Liver (tissue), 9 donors: ENCODE data around the gene CHRDL2. TPM values are rescaled to one million over a fixed set of nuclear protein-coding genes. Genes with fewer than 3 reads are reported as not detected.

Experiments used
- DNase-seq: peaks from one replicate; pipeline ENCODE4 v3.0.0-alpha.2; 2017; ENCODE audit warnings: low spot score
- H3K27ac ChIP-seq, 2 donors: one replicate each; pipeline ENCODE4 v1.7.0; 2013; ENCODE audit warnings: inconsistent platforms in 2 of 2, low read length in 2 of 2, control low read depth in 1 of 2, low read depth in 1 of 2, mild to moderate bottlenecking in 1 of 2
- H3K27me3 ChIP-seq, 4 donors: one replicate each; pipeline versions ENCODE4 v1.6.1 to v1.7.0; 2013; ENCODE audit warnings: low read length in 3 of 4, inconsistent platforms in 1 of 4, mild to moderate bottlenecking in 1 of 4, moderate library complexity in 1 of 4; ENCODE audit not compliant: control insufficient read depth in 4 of 4, insufficient read depth in 4 of 4
- H3K36me3 ChIP-seq, 4 donors: one replicate each; pipeline versions ENCODE4 v1.6.1 to v1.7.0; 2013; ENCODE audit warnings: low read length in 3 of 4, mild to moderate bottlenecking in 3 of 4, low read depth in 1 of 4, moderate library complexity in 1 of 4; ENCODE audit not compliant: control insufficient read depth in 4 of 4, insufficient read depth in 3 of 4
- H3K4me1 ChIP-seq, 4 donors: one replicate each; pipeline versions ENCODE4 v1.6.1 to v1.7.0; 2013; ENCODE audit warnings: low read length in 3 of 4, mild to moderate bottlenecking in 3 of 4, moderate library complexity in 1 of 4; ENCODE audit not compliant: control insufficient read depth in 4 of 4, insufficient read depth in 4 of 4
- H3K4me3 ChIP-seq, 3 donors: one replicate each; pipeline versions ENCODE4 v1.6.1 to v1.7.0; 2013; ENCODE audit warnings: low read length in 3 of 3, control low read depth in 1 of 3, low read depth in 1 of 3, mild to moderate bottlenecking in 1 of 3
- H3K9ac ChIP-seq, 2 donors: one replicate each; pipeline ENCODE4 v1.7.0; 2013; ENCODE audit warnings: low read length in 2 of 2, mild to moderate bottlenecking in 2 of 2, moderate library complexity in 2 of 2, control low read depth in 1 of 2, low read depth in 1 of 2
- H3K9me3 ChIP-seq, 4 donors: one replicate each; pipeline versions ENCODE4 v1.6.1 to v1.7.0; 2013; ENCODE audit warnings: low read length in 3 of 4; ENCODE audit not compliant: control insufficient read depth in 4 of 4
- EGR1 ChIP-seq, 2 donors: IDR thresholded peaks; 2 replicates each; pipeline ENCODE4 v1.6.1; 2016 to 2018; ENCODE audit warnings: antibody characterized with exemption in 2 of 2, low read depth in 2 of 2
- FOXA2 ChIP-seq: IDR thresholded peaks from 2 replicates; pipeline ENCODE4 v1.6.1; 2016; ENCODE audit warnings: antibody characterized with exemption
- GABPA ChIP-seq, 2 donors: IDR thresholded peaks in 1 of 2; conservative IDR thresholded peaks in 1 of 2; 2 replicates each; pipeline ENCODE4 v1.6.1; 2016; ENCODE audit warnings: antibody characterized with exemption in 2 of 2, mild to moderate bottlenecking in 1 of 2, moderate library complexity in 1 of 2
- HNF4G ChIP-seq: IDR thresholded peaks from 2 replicates; pipeline ENCODE4 v1.6.1; 2016; ENCODE audit warnings: antibody characterized with exemption
- JUND ChIP-seq, 2 donors: IDR thresholded peaks; 2 replicates each; pipeline ENCODE4 v1.6.1; 2016; ENCODE audit warnings: antibody characterized with exemption in 2 of 2
- RXRA ChIP-seq, 2 donors: IDR thresholded peaks; 2 replicates each; pipeline ENCODE4 v1.6.1; 2017 to 2018; ENCODE audit warnings: antibody characterized with exemption in 2 of 2, mild to moderate bottlenecking in 1 of 2
- SP1 ChIP-seq: IDR thresholded peaks from 2 replicates; pipeline ENCODE4 v1.6.1; 2018; ENCODE audit warnings: antibody characterized with exemption, mild to moderate bottlenecking
- TAF1 ChIP-seq: conservative IDR thresholded peaks from 2 replicates; pipeline ENCODE4 v1.6.1; 2016; ENCODE audit warnings: antibody characterized with exemption, mild to moderate bottlenecking
- YY1 ChIP-seq: IDR thresholded peaks from 2 replicates; pipeline ENCODE4 v1.6.1; 2016; ENCODE audit warnings: antibody characterized with exemption, mild to moderate bottlenecking
- WGBS: extraction: QIAGEN DNeasy Blood & Tissue Kit; methylation state at CpG from one replicate; pipeline ENCODE4 v1.1.7; 2013; 5-methylcytosine and 5-hydroxymethylcytosine counted together
- polyA plus RNA-seq, 2 donors: library from polyadenylated mRNA; stranded (reverse) in 1 of 2; unstranded in 1 of 2; fragments of 200-250 nt in 1 of 2; fragments of >200 nt in 1 of 2; fragmentation: Nextera tagmentation in 1 of 2; extraction: Ambion mirVana in 1 of 2; gene quantifications; one replicate each; pipeline versions ENCODE4 v1.2.1 to v1.2.3, GENCODE V29; 2013 to 2015
- total RNA-seq, 2 donors: library from RNA; depleted of rRNA; stranded (reverse); fragments of >200 nt; gene quantifications; one replicate each; pipeline ENCODE4 v1.2.3, GENCODE V29; 2014
- TF ChIP-seq, protein P1 (sequence below): IDR thresholded peaks from 2 replicates; pipeline ENCODE4 v1.6.1; 2016; ENCODE audit warnings: antibody characterized with exemption, mild to moderate bottlenecking
- TF ChIP-seq, protein P2 (sequence below): IDR thresholded peaks from 2 replicates; pipeline ENCODE4 v1.6.1; 2016; ENCODE audit warnings: antibody characterized with exemption
- TF ChIP-seq, protein P3 (sequence below): fragments of 150-350 bp; IDR thresholded peaks from 2 replicates; pipeline ENCODE4 v1.5.1; 2017; ENCODE audit warnings: improper control_type of control experiment, low read depth, low read length; ENCODE audit not compliant: missing input control
- donor health status: healthy.
- donor health status: healthy.
- donor health status: healthy.
- donor health status: healthy.
- donor health status: healthy.

CHRDL2 gene
- total and polyA plus RNA-seq, 4 donors, result 1.8 to 19.0 (median 15.8) TPM; not detected in 1

DNA sequence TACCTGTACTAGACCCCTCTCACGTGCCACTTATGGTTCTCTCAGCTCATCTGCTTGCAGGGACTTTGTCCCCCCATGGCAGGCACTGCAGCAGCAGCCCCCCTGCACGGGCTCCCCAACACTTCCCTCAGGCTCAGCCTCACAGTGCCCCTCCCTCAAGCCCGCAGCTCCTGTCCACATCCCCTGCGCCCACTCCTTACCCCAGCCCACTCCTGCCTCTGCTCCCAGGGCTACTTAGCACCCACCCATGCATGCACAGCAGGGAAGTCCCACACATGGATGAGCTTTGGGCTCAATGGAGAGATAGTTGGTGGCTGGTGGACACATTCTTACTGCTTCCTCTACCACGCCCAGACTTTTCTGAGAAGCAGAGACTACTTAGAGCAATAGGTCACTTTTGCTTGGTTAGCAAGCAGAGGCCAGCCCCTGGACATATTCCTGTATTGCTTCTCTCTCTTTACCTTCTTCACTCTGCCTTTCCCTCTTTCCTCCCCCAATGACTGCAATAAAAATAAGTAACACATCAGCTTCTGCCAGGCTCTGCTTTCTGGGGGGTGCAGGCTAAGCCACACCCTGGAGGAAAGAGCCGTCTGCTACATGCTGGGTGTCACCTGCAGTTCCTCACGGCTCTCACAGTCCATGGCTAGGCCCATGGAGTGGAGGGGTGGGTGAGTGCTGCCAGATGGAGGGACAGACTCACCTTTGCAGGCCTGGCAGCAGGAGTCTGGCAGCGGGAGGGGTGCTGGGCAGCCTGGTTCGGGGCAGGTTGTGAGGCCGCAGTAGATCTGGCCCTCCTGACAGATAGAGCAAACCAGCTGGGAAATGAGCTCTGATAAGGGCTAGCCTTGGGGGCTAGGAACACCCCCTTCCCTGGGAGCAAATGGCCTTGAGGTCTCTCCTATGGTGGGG, 23.4 kb downstream of the CHRDL2 start:
- Histone ChIP-seq H3K4me1 (no peaks in the 10 kb centered on the region), H3K27ac (no peak overlapping the region), H3K27me3 (no peaks in the 10 kb centered on the region), H3K9me3 (no peaks in the 10 kb centered on the region), H3K9ac (no peak overlapping the region), H3K4me3 (no peak overlapping the region), H3K36me3 (no peaks in the 10 kb centered on the region)
- no peak for DNase-seq
- no peak for TF ChIP-seq GABPA (IDR thresholded peaks at IDR 0.05 in 1 of 2, conservative IDR thresholded peaks at IDR 0.05 in 1 of 2)
- no peak for TF ChIP-seq JUND (IDR thresholded peaks at IDR 0.05)
- TF ChIP-seq, protein P1, sequence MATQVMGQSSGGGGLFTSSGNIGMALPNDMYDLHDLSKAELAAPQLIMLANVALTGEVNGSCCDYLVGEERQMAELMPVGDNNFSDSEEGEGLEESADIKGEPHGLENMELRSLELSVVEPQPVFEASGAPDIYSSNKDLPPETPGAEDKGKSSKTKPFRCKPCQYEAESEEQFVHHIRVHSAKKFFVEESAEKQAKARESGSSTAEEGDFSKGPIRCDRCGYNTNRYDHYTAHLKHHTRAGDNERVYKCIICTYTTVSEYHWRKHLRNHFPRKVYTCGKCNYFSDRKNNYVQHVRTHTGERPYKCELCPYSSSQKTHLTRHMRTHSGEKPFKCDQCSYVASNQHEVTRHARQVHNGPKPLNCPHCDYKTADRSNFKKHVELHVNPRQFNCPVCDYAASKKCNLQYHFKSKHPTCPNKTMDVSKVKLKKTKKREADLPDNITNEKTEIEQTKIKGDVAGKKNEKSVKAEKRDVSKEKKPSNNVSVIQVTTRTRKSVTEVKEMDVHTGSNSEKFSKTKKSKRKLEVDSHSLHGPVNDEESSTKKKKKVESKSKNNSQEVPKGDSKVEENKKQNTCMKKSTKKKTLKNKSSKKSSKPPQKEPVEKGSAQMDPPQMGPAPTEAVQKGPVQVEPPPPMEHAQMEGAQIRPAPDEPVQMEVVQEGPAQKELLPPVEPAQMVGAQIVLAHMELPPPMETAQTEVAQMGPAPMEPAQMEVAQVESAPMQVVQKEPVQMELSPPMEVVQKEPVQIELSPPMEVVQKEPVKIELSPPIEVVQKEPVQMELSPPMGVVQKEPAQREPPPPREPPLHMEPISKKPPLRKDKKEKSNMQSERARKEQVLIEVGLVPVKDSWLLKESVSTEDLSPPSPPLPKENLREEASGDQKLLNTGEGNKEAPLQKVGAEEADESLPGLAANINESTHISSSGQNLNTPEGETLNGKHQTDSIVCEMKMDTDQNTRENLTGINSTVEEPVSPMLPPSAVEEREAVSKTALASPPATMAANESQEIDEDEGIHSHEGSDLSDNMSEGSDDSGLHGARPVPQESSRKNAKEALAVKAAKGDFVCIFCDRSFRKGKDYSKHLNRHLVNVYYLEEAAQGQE, result no peak
- no peak for TF ChIP-seq EGR1 (IDR thresholded peaks at IDR 0.05; ENCODE audit: low read depth in 2 of 2)
- TF ChIP-seq, protein P2, sequence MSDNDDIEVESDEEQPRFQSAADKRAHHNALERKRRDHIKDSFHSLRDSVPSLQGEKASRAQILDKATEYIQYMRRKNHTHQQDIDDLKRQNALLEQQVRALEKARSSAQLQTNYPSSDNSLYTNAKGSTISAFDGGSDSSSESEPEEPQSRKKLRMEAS, result no peak
- TF ChIP-seq RXRA (IDR thresholded peaks at IDR 0.05), result no peak
- WGBS, result 87% methylated on average over 10 of the region's 10 CpGs

DNA sequence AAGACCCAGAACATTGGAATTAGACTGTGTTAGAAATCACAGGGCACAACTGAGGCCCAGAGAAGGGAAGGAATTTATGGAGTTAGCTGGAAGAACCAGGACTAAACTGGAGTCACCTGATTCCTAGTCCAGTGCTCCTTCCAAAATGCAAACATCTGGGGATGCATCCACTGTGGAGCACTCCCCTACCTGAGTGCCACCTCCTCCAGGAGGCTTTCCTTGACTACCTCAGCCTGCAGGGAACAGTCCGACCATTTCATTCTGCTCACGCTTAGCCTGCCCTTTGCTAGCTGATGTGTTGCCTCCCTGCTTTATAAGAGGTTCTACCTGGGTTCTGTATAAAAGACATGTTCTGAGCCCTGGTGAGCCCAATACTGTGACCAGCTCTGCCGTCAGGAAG, 24.0 kb downstream of the CHRDL2 start:
- WGBS, result 93% methylated on average over 3 of the region's 3 CpGs
- Histone ChIP-seq H3K9ac (no peak overlapping the region), H3K27ac (no peak overlapping the region)

More for the DNA sequence above, 24.0 kb downstream of the CHRDL2 start:
- Histone ChIP-seq H3K4me1 (no peaks in the 10 kb centered on the region), H3K36me3 (no peaks in the 10 kb centered on the region), H3K27me3 (no peaks in the 10 kb centered on the region), H3K4me3 (no peak overlapping the region), H3K9me3 (no peaks in the 10 kb centered on the region)
- DNase-seq, result no peak
- no peak for TF ChIP-seq EGR1 (IDR thresholded peaks at IDR 0.05; ENCODE audit: low read depth in 2 of 2)
- TF ChIP-seq YY1, result no peak
- no peak for TF ChIP-seq FOXA2
- TF ChIP-seq GABPA (IDR thresholded peaks at IDR 0.05 in 1 of 2, conservative IDR thresholded peaks at IDR 0.05 in 1 of 2), result no peak
- TF ChIP-seq, protein P1, result no peak
- TF ChIP-seq SP1, result no peak
- TF ChIP-seq RXRA (IDR thresholded peaks at IDR 0.05), result no peak
- TF ChIP-seq, protein P3, sequence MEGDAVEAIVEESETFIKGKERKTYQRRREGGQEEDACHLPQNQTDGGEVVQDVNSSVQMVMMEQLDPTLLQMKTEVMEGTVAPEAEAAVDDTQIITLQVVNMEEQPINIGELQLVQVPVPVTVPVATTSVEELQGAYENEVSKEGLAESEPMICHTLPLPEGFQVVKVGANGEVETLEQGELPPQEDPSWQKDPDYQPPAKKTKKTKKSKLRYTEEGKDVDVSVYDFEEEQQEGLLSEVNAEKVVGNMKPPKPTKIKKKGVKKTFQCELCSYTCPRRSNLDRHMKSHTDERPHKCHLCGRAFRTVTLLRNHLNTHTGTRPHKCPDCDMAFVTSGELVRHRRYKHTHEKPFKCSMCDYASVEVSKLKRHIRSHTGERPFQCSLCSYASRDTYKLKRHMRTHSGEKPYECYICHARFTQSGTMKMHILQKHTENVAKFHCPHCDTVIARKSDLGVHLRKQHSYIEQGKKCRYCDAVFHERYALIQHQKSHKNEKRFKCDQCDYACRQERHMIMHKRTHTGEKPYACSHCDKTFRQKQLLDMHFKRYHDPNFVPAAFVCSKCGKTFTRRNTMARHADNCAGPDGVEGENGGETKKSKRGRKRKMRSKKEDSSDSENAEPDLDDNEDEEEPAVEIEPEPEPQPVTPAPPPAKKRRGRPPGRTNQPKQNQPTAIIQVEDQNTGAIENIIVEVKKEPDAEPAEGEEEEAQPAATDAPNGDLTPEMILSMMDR, result no peak
- TF ChIP-seq, protein P2, result no peak
- TF ChIP-seq TAF1, result no peak
- TF ChIP-seq HNF4G, result no peak
